HG03521 (cell line): ENCODE results near the gene TNNT2.

Source experiments
- ATAC-seq: cut with Tn5 transposase; IDR thresholded peaks from one replicate; pipeline ENCODE4 v1.9.1; 2021; ENCODE audit warnings: mild to moderate bottlenecking, moderate library complexity; ENCODE audit not compliant: unreplicated experiment

TNNT2 gene

DNA sequence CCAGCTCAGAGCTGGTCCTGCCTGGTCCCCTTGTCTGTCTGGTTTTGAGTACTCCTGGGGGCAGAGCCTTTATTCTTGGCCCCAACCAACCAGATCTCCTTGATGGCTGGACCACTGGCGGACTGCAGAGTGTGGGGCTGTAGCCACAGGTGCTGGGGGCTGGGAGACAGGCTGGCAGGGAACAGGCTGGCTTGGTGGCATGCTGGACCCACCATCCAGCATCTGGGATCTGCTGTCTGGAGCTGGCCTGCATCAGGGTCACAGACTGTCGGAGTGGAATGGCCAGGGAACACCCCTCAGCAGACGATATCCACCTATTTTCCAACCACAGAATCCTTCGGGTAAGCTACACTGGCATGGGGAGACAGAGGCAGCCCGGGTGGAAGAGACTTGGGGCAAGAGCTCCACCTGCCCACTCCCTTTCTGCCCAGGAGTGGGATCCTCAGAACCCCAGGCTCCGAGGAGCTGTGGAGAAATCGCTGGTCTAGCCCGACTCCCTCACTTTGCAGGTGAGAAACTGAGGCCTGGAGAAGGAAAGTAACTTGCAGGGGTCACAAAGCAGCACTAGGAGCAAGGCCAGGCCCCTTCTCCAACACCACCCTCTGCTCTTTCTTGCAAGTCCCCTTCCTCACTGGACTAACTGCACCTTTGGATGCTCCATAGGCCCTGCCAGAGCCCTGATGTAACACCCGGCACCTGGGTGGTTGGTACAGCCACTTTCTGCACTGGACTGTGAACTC, 40.6 kb downstream of the TNNT2 start:
- no peak for ATAC-seq

GRCh38 chr1:201335901-201336300, 41.6 kb downstream of the TNNT2 start:
- no peak for ATAC-seq

- ATAC-seq = no peak
Measured at GRCh38 chr1:201335174-201335870, 42.2 kb downstream of the TNNT2 start.

- ATAC-seq = no peak
Measured at GRCh38 chr1:201334325-201335173, 42.9 kb downstream of the TNNT2 start.

DNA sequence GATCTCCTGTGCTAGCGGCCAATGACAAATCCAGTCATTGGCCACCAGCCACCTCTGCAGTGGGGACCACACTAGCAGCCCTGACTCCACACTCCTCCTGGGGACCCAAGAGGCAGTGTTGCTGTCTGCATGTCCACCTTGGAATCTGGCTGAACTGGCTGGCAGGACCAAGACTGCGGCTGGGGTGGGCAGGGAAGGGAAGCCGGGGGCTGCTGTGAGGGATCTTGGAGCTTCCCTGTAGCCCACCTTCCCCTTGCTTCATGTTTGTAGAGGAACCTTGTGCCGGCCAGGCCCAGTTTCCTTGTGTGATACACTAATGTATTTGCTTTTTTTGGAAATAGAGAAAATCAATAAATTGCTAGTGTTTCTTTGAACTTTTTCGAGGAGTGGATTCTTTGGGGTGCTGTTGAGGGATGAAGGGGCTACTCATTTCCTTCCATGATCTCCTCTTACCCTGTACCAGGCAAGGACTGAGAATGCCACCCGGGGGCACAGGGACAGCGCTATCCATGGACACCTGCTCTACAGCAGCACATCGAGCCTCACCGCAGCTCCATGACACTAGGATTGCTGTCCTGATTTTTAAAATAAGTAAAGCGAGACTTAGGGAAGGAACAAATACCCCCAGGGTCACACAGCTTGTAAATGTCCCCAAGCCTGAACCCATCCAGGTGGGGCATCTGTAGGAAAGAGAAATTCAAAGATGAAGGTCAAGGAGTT, 44.7 kb downstream of the TNNT2 start:
- no peak for ATAC-seq

DNA sequence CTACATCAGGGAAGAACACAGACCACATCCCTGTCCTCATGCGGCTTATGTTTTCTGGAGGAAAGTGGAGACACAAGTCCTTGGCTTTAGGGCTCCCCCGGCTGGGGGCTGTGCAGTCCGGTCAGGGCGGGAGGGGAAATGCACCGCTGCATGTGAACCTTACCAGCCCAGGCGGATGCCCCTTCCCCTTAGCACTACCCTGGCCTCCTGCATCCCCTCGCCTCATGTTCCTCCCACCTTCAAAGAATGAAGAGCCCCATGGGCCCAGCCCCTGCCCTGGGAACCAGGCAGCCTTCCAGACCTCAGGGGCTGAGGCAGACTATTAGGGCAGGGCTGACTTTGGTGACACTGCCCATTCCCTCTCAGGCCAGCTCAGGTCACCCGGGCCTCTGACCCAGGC, 45.5 kb downstream of the TNNT2 start:
- ATAC-seq = no peak

GRCh38 chr1:201331166-201331565, 46.3 kb downstream of the TNNT2 start:
- no peak for ATAC-seq

GRCh38 chr1:201330541-201330940, 46.9 kb downstream of the TNNT2 start:
- no peak for ATAC-seq

GRCh38 chr1:201329801-201330200, 47.7 kb downstream of the TNNT2 start:
- no peak for ATAC-seq

DNA sequence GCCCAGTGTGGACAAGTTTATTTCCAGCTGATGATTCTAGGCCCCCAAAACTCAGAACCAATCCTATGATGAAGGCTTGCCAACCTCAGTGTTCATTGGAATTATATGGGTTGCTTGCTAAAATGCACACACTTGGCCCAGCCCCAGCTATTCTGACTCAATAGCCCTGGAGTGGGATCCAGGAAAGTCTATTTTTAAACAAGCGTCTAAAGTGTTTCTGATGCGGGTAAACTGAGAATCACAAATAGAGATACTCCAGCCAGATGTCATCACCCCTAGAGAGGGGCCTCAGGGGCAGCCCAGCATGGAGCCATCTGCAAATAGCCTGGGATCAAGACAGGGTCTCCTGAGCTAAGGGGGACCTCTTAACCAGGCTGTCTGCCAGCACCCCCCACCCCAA, 48.2 kb downstream of the TNNT2 start:
- no peak for ATAC-seq

- ATAC-seq = no peak
Measured at GRCh38 chr1:201328576-201328975, 48.9 kb downstream of the TNNT2 start.

DNA sequence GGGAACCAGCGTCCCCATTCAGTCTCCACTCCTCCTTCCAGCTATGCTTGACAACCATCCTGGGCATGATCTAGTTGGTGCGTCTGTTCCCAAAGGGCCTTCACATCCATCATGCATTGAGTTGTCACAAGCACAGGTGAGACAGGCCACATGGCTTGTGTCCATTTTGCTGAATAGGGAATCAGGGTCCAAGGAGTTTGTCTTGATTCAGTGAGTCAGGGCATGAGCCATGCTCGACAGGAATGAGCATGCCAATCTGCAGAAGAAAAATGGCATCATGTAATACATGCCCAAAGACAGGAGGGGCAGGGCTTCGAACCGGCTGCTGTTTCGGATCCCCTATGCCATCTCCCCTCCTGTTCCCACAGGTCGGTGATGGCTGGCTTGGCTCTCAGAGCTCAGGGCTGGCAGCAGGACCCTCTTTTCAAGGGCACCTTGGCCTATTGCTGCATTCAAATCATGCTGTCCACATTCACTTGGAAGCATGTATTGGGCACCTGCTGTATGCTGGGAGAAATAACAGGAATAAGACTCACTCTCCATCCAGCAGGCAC, 49.7 kb downstream of the TNNT2 start:
- ATAC-seq = no peak

GRCh38 chr1:201326710-201327109, 50.8 kb downstream of the TNNT2 start:
- ATAC-seq = no peak

DNA sequence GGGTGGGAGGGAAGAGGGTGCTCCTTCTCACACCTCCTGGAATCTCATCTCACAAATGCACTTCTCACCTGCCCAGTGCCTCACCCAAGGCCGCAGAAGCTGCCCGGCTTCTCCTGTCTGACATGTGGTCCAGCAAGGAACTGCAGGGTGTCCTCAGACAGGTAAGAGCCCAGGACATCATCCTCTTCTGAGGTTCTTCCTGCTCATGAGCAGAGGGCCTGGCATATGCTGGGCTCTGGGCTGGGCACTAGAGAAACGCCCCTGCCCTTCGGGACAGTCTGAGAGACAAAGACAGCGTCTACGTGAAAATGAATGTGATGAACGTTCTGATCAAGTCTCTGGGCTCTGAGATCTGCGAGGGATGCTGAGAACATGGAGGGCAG, 51.8 kb downstream of the TNNT2 start:
- no peak for ATAC-seq

DNA sequence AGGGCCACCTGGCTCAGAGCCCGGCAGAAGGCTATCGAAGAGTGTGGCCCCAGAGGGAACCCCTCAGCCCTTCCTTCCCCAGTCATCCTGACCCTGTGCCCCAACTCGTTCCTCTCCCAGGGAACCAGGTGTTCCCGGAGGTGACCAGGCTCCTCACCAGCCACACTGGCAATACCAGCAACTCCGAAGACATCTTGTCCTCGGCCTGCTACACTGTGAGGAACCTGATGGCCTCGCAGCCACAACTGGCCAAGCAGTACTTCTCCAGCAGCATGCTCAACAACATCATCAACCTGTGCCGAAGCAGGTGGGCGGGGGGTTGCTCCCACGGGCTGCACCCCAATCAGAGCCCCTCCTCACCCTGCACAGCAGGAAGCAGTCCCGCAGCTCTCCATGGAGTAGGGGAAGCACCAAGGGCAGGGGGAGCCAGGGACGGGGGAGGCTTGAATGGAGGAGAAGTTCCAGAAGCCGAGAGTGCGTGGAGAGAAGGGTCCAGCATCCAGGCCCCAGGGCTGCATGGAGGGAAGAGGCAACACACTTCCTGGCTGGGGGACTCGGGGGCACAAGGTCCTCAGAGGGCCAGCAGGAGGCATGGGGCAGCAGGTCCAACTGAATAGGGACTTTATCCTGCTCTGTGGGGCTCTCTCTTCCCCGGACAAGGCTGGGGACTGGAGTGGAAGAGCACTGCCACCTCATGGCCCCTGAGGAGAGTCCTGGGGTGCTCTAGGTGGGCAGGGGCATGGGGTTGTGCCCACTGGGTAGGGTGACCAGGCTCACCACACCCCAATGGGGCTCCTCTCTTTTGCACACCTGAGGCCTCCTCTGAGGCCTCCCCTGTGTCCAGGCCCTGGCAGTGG, 52.4 kb downstream of the TNNT2 start:
- no peak for ATAC-seq

GRCh38 chr1:201324306-201324705, 53.2 kb downstream of the TNNT2 start:
- ATAC-seq = no peak

- ATAC-seq = no peak
Measured at GRCh38 chr1:201322653-201323510, 54.6 kb downstream of the TNNT2 start.

DNA sequence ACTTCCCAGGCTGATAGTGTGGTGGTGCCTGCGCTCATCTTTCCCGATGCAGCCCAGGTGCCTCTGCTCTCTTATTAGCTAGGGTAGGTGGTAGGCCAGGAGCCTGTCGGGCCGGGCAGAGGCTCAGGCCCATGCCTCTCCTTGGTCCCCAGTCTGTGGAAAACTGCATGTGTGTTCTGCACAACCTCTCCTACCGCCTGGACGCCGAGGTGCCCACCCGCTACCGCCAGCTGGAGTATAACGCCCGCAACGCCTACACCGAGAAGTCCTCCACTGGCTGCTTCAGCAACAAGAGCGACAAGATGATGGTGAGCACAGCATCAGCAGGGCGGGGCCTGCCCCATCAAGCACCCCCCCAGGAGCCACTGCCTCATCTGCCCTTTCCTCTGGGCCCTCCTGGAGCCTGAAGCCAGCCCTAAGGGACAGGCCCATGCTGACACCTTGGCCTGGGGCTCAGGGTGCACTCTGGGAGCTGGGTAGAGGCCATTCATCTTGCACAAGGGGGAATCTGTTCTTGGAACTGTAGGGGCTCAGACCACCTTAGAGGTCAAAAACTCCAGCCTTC, 55.6 kb downstream of the TNNT2 start:
- no peak for ATAC-seq
